ENCODE results near the gene RICTOR. TPM values are rescaled to one million over a fixed set of nuclear protein-coding genes. Genes with fewer than 3 reads are reported as not detected.

RICTOR gene
- total RNA-seq, 1 experiment from 2014 or later: 11.2 TPM

- no peak overlapping the region for H3K4me3 ChIP-seq (ENCODE audit: insufficient read depth, low read depth, low read length)
- DNase-seq: no peak
- no peaks in the 10 kb centered on the region for H3K36me3 ChIP-seq (replicated peaks; ENCODE audit: control insufficient read depth, insufficient read depth, low read length)
- no peaks in the 10 kb centered on the region for H3K27me3 ChIP-seq (ENCODE audit: control insufficient read depth, insufficient read depth, low read length)
Measured at GRCh38 chr5:39080168-39080567, 6.0 kb upstream of the RICTOR start.

- H3K27me3 ChIP-seq (ENCODE audit: control insufficient read depth, insufficient read depth, low read length): no peaks in the 10 kb centered on the region
- no peak overlapping the region for H3K4me3 ChIP-seq (ENCODE audit: insufficient read depth, low read depth, low read length)
- DNase-seq: no peak
- no peaks in the 10 kb centered on the region for H3K36me3 ChIP-seq (replicated peaks; ENCODE audit: control insufficient read depth, insufficient read depth, low read length)
Measured at GRCh38 chr5:39079147-39079546, 4.9 kb upstream of the RICTOR start.

- Histone ChIP-seq H3K4me3 (ENCODE audit: insufficient read depth, low read depth, low read length) (no peak overlapping the region), H3K36me3 (replicated peaks; ENCODE audit: control insufficient read depth, insufficient read depth, low read length) (no peaks in the 10 kb centered on the region), H3K27me3 (ENCODE audit: control insufficient read depth, insufficient read depth, low read length) (no peaks in the 10 kb centered on the region)
- no peak for DNase-seq
Measured at GRCh38 chr5:39076757-39077728, 2.8 kb upstream of the RICTOR start.

DNA sequence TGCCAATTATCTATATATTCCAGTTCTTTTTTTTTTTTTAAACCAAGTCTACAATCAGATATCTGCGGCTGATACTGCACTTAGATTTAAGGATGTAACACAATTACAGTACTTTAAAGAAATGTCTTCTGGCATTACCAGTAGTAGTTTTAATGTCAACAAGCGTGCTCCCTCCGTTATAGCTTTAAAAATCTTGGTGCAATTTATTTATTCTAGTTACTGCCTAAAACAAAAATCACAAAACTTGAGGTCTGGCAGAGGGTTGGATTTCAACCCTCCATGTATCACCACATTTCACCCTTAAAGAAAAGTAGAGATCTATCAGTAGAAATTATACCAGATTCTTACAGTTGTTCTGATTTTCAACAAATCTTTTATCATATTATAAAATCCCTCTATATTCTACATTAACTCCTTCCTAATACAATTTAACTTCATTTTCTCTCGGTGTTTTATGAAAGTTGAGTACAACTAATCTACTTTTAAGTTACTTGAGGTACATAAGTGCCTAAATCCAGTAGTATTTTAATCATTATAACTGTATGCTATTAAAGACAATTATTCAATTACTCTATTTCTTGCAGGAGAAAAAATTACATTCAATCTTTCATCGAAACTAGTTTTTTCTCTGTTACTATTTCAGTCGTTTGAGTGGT, 2.0 kb upstream of the RICTOR start:
- Histone ChIP-seq H3K36me3 (replicated peaks; ENCODE audit: control insufficient read depth, insufficient read depth, low read length) (no peaks in the 10 kb centered on the region), H3K27me3 (ENCODE audit: control insufficient read depth, insufficient read depth, low read length) (no peaks in the 10 kb centered on the region), H3K4me3 (ENCODE audit: insufficient read depth, low read depth, low read length) (no peak overlapping the region)
- DNase-seq: no peak

DNA sequence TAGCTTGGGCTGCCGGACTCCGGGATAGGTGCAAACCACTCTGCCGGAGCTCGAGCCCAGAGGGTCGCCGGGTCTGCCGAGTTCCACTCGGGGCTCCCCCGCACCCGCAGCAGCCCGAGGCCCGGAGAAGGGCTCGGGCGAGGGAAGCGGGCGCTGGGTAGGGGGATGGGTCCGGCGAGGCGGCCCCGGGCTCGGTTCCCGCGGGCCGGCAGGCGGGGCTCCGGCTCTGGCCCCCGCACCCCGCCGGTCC, 507 bp downstream of the RICTOR start:
- peak; percentile 86 for DNase-seq
- H3K36me3 ChIP-seq (replicated peaks; ENCODE audit: control insufficient read depth, insufficient read depth, low read length): no peaks in the 10 kb centered on the region

DNA sequence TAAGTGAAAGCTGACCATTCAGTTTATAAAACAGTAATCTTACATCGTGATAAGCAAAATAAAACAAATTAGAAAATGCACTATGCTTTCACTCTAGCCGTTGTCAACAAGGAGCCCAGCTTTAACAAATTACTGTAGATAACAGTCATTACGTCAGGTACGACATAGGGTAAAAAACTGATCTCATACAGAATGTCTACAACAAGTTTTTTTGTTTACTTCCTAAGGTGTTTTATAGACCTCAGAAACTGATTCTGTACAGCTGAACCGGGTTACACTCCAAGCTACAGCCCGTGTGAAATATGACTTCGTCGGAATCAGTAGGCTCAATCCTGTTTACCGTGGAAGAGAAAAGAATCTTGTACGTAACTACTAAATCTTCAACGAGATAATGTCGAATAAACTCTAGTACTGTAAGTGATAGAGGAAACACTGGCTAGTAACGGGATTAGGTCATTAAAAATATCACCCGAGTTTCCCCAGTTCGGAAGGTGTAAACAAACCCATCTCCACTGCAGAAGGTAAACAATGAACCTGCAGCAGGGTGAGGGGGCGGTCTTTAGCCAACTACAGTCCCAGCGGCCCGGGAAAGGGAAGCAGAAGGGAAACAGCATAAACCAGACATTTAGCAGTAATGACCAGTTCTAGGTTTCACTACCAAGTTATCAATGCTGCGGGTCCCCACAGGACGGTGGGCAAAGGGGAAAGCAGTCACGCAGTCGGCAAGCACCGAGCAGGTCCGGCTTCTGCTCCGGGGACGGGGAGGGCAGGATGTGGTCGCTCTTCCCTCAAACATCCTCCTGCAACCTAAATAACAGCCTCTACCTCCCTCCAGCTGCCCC, 1.1 kb downstream of the RICTOR start:
- Histone ChIP-seq H3K4me3 (ENCODE audit: insufficient read depth, low read depth, low read length) (peak overlapping the region; percentile 84), H3K27me3 (ENCODE audit: control insufficient read depth, insufficient read depth, low read length) (no peaks in the 10 kb centered on the region), H3K36me3 (replicated peaks; ENCODE audit: control insufficient read depth, insufficient read depth, low read length) (no peaks in the 10 kb centered on the region)
- peak; percentile 73 for DNase-seq

More for the DNA sequence above, 507 bp downstream of the RICTOR start:
- H3K4me3 ChIP-seq (ENCODE audit: insufficient read depth, low read depth, low read length): peak overlapping the region; percentile 84
- H3K27me3 ChIP-seq (ENCODE audit: control insufficient read depth, insufficient read depth, low read length): no peaks in the 10 kb centered on the region

DNA sequence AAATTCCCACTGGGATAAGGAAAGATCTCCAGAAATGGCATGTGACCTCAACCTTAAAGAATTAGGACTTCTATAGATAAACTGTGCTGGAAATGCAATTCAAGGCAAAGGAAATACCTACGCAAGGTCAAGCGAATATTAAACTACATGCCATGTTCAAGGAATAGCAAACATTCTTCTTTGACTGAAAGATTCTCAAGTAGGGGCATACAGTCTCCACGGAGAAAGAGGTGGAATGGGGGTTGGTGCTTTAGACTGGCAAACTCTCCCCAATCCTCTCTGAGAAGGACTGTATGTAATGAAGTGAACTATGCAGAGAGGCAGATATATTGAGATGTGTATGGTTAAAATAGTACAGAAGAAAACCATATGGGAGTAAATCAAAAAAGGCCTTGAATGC, 6.1 kb downstream of the RICTOR start:
- Histone ChIP-seq H3K4me3 (ENCODE audit: insufficient read depth, low read depth, low read length) (no peak overlapping the region), H3K27me3 (ENCODE audit: control insufficient read depth, insufficient read depth, low read length) (no peaks in the 10 kb centered on the region), H3K36me3 (replicated peaks; ENCODE audit: control insufficient read depth, insufficient read depth, low read length) (peaks cover 6% of the 10 kb centered on the region)
- DNase-seq: no peak

GRCh38 chr5:39064450-39064849, 9.7 kb downstream of the RICTOR start:
- no peaks in the 10 kb centered on the region for H3K27me3 ChIP-seq (ENCODE audit: control insufficient read depth, insufficient read depth, low read length)
- H3K4me3 ChIP-seq (ENCODE audit: insufficient read depth, low read depth, low read length): no peak overlapping the region
- DNase-seq: peak; percentile 33
- H3K36me3 ChIP-seq (replicated peaks; ENCODE audit: control insufficient read depth, insufficient read depth, low read length): peaks cover 6% of the 10 kb centered on the region

DNA sequence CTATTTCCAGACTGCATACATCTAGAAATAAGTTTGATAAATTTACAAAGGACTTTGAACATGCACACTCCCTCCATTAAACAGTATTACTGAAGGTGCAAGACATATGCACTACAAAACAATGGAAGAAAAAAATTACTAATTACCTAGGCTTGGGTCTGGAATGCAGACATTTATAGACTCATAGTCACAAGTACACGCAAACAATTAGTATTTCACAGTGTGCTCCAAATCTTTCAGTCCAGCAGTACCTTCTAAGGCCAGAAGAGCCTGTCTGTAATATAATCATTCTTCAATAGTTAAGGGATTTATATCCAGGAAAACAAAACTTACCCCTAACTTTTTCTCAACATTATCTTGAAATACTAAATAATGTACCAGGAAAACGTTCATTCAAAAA, 11.2 kb downstream of the RICTOR start:
- H3K4me3 ChIP-seq (ENCODE audit: insufficient read depth, low read depth, low read length): no peak overlapping the region
- DNase-seq: no peak

DNA sequence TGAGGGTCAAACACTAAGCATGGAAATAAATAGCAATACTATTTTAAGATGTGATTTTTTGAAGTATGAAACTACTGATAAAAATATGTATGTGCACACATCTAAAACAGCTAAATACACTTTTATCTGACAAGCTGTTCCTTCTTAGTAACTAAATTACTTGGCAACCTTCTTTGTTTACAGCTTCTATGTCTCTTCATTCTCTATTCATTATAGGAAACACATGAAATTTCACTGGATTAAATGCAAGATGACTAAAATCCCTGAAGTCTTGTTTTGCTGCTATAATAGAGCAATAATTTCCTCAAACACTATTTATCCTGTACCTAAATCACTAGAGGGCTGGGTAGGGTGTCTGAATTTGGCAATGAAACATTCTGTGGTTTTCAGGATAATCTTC, 11.7 kb downstream of the RICTOR start:
- Histone ChIP-seq H3K27me3 (ENCODE audit: control insufficient read depth, insufficient read depth, low read length) (no peaks in the 10 kb centered on the region), H3K36me3 (replicated peaks; ENCODE audit: control insufficient read depth, insufficient read depth, low read length) (peaks cover 6% of the 10 kb centered on the region), H3K4me3 (ENCODE audit: insufficient read depth, low read depth, low read length) (no peak overlapping the region)
- no peak for DNase-seq

More for the DNA sequence above, 11.2 kb downstream of the RICTOR start:
- Histone ChIP-seq H3K27me3 (ENCODE audit: control insufficient read depth, insufficient read depth, low read length) (no peaks in the 10 kb centered on the region), H3K36me3 (replicated peaks; ENCODE audit: control insufficient read depth, insufficient read depth, low read length) (peaks cover 6% of the 10 kb centered on the region)

DNA sequence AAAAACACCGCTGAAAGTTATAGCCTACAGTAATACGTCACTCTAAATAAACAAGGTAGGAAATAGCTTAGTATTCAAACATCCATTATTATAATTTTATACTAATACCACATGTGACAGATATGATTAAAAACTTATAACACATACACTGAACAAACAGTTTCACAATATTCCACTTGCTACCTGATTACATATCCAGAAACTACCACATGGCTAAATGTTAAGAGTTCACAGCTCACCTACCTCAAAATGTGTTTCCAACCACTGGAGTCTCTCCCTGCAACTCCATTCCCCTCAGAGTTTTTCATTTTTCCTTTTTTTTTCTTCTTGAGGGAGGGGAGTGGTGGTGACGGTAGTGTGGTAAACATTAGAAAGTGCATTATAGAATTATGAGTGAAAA, 12.1 kb downstream of the RICTOR start:
- Histone ChIP-seq H3K27me3 (ENCODE audit: control insufficient read depth, insufficient read depth, low read length) (no peaks in the 10 kb centered on the region), H3K4me3 (ENCODE audit: insufficient read depth, low read depth, low read length) (no peak overlapping the region), H3K36me3 (replicated peaks; ENCODE audit: control insufficient read depth, insufficient read depth, low read length) (peaks cover 5% of the 10 kb centered on the region)
- DNase-seq: no peak

DNA sequence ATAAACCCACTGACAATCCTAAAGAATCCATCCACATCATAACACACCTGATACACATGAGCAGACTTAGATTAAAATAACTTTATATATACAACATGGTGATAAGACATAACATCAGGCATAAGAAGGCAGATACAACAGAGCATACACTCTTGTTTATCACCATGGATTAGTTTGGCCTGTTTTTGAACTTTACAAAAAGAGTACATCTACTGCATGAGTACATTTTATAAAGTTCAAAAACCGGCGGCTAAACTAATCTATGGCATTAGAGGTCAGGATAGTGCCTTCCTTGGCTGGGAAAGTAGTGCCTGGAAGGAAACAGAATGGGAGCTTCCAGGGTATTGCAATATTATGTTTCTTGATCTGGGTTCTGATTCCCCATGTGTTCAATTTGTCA, 15.1 kb downstream of the RICTOR start:
- DNase-seq: no peak
- Histone ChIP-seq H3K4me3 (ENCODE audit: insufficient read depth, low read depth, low read length) (no peak overlapping the region), H3K27me3 (ENCODE audit: control insufficient read depth, insufficient read depth, low read length) (no peaks in the 10 kb centered on the region), H3K36me3 (replicated peaks; ENCODE audit: control insufficient read depth, insufficient read depth, low read length) (no peaks in the 10 kb centered on the region)

DNA sequence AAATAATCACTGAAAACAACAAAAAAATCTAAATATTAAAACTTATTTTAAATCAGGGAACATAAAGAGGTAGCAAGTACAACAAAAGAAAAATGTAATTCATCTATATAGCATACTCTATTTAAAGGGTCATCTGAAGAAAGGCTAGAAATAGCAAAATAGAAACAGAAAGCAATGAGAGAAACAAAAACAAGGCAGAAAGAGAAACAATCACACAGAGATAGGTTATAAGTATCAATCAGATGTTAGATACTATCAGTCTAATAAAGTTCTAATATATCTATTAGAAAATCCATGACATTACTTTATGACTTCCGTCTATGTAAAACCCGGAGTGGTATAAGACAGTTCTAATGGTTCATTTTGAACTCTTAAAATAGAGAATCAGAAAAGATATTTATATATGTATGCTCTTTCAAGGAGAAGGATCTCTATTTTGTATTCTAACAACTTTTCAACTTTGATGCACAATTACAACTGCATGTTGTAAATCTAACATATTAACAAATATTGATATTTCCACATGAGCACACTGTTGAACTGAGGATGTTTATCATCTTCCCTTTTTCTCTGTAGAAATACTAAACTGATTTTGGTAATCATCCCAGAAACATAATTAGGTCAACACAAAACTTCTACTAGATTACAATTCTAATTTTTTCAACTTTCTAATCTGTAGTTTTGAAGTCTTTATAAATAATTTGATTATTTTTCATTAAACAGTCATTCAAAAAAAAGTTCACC, 15.8 kb downstream of the RICTOR start:
- H3K36me3 ChIP-seq (replicated peaks; ENCODE audit: control insufficient read depth, insufficient read depth, low read length): no peaks in the 10 kb centered on the region
- H3K4me3 ChIP-seq (ENCODE audit: insufficient read depth, low read depth, low read length): no peak overlapping the region
- no peaks in the 10 kb centered on the region for H3K27me3 ChIP-seq (ENCODE audit: control insufficient read depth, insufficient read depth, low read length)
- no peak for DNase-seq

DNA sequence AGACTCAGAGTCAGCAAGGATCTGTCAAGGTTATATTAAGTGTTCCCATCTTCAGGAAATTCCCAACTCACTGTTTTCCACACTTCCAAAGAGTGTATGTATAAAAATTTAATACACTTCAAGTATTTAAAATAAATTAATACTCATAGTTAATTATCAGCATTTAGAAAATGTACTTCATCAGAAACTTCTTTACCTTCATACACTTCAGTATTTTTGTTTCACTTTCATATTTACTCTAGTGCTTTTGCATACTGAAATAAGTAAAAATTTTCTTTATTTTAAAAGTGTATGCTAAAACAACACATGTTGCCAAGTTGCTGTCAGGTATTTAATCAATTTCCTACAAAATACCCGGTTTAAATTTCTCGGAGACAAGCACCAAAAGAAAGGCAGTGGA, 16.5 kb downstream of the RICTOR start:
- Histone ChIP-seq H3K27me3 (ENCODE audit: control insufficient read depth, insufficient read depth, low read length) (no peaks in the 10 kb centered on the region), H3K36me3 (replicated peaks; ENCODE audit: control insufficient read depth, insufficient read depth, low read length) (no peaks in the 10 kb centered on the region), H3K4me3 (ENCODE audit: insufficient read depth, low read depth, low read length) (no peak overlapping the region)
- DNase-seq: no peak

Data from H7 (cell line).